Mesodermal cell (in vitro differentiated cells): Measurements from ENCODE around the gene SMPD2. TPM values are rescaled to one million over a fixed set of nuclear protein-coding genes. Genes with fewer than 3 reads are reported as not detected.
A peak's percentile ranks its signal among the peaks of the same experiment; 100 is the strongest.

Experiments
- H3K27ac ChIP-seq: 2 replicates; pipeline ENCODE4 v1.7.0; 2013; ENCODE audit warnings: mild to moderate bottlenecking, low read depth, low read length, moderate library complexity; ENCODE audit not compliant: severe bottlenecking
- H3K36me3 ChIP-seq: 2 replicates; pipeline ENCODE4 v1.7.1; 2013; ENCODE audit warnings: mild to moderate bottlenecking, low read length, moderate library complexity; ENCODE audit not compliant: control insufficient read depth, insufficient read depth
- H3K4me1 ChIP-seq: one replicate; pipeline ENCODE4 v1.7.1; 2013; ENCODE audit warnings: mild to moderate bottlenecking, low read length; ENCODE audit not compliant: insufficient read depth, control insufficient read depth, poor library complexity, severe bottlenecking
- H3K4me3 ChIP-seq: 2 replicates; pipeline ENCODE4 v1.7.0; 2013; ENCODE audit warnings: low read length, control low read depth, mild to moderate bottlenecking; ENCODE audit not compliant: insufficient read depth, poor library complexity, severe bottlenecking; ENCODE audit errors: extremely low read depth
- H3K9me3 ChIP-seq: 2 replicates; pipeline ENCODE4 v1.7.1; 2013; ENCODE audit warnings: mild to moderate bottlenecking, low read length, moderate library complexity; ENCODE audit not compliant: control insufficient read depth
- WGBS, 2 experiments: methylation state at CpG; one replicate each; pipeline ENCODE4 v1.1.5; 2013; ENCODE audit warnings: missing lambda C conversion rate in 2 of 2; ENCODE audit not compliant: insufficient coverage in 2 of 2; 5-methylcytosine and 5-hydroxymethylcytosine counted together
- polyA plus RNA-seq, 2 experiments: library from polyadenylated mRNA; stranded (reverse); fragments of 50-300 nt; gene quantifications; one replicate each; pipeline ENCODE4 v1.2.3, GENCODE V29; 2013

Gene SMPD2, protein sequence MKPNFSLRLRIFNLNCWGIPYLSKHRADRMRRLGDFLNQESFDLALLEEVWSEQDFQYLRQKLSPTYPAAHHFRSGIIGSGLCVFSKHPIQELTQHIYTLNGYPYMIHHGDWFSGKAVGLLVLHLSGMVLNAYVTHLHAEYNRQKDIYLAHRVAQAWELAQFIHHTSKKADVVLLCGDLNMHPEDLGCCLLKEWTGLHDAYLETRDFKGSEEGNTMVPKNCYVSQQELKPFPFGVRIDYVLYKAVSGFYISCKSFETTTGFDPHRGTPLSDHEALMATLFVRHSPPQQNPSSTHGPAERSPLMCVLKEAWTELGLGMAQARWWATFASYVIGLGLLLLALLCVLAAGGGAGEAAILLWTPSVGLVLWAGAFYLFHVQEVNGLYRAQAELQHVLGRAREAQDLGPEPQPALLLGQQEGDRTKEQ
- 6.5 TPM for polyA plus RNA-seq (2013, experiment 1 of 2)
- polyA plus RNA-seq (2013, experiment 2 of 2): 6.3 TPM

DNA sequence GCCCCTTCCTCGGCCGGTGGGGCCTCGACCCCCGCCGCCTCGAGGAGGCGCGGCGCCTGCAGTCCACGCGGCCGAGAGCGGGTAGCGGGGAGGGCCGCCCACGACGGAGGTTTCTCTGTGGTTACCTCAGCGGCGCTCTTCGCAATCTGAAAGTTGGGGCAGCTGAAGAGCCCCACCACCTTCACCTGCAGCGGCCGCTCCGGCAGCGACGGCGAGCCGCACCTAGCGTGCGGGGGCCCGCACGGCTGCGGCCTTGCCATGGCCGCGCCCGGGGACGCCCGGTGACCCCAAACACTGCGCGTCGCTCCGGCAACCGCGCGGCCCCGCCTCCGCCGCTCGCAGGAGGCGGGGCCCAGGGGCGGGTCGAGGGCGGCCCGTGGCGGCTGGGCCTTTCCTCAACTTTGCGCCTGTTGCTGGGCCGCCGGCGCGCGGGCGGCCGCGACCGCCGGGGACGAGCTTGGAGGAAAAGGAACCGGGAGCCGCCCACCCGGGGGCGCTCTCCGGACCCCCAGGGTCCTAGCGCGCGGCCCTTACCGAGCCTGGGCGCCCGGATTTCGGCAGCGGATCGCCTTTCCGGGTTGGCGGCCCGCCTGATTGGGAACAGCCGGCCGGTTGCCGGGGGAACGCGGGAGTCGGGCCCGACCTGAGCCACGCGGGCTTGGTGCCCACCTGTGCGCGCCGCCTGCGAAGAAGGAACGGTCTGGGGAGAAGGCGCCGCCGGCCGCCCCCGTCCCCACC is at the start of gene SMPD2, which contains the start of gene PPIL6:
Gene SMPD2, plus strand, starts transcription at position 394 of the 738 bp plus-strand sequence. CDS start 398 bp downstream, outside the sequence.
Gene PPIL6, minus strand, starts transcription at position 298 of the 738 bp plus-strand sequence. Its CDS starts 38 bp downstream, at position 260.
- Histone ChIP-seq H3K27ac (peak within 1 kb of the TSS; percentile 95), H3K36me3 (peaks cover 32% of the 10 kb centered on the region), H3K9me3 (no peaks in the 10 kb centered on the region), H3K4me1 (peaks cover 2% of the 10 kb centered on the region), H3K4me3 (peak within 1 kb of the TSS; percentile 83)
- WGBS, 2 experiments: 0% methylated on average over 76 to 85 of the region's 102 CpGs

DNA sequence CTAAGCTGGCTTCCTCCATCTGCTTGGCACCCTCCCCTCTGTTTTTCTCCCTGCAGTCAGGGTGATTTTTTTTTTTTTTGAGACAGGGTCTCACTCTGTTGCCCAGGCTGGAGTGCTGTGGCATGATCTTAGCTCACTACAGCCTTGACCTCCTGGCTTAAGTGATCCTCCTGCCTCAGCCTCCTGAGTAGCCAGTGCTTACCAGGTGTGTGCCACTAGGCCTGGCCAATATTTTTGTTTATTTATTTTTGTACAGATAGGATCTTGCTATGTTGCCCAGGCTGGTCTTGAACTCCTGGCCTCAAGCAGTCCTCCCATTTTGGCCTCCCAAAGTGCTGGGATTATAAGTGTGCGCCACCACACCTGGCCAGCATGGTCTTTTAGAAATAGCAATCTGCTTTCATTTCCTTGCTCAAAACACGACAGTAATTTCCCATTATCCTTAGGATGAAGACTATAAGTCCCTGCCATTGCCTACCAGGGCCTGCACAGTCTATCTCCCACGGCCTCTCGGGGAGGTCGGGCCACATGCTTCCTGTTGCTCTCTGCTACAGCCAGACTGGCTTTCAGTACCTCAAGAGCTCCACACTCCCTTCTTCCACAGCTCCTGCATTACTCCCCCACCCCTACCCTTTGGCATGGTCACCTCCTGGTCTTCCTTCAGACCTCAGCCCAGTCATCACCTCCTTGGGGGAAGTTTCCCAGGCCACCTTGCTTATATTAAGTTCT is 47.2 kb upstream of the SMPD2 start:
- no peaks in the 10 kb centered on the region for H3K36me3 ChIP-seq
- H3K4me3 ChIP-seq: no peak overlapping the region
- no peaks in the 10 kb centered on the region for H3K4me1 ChIP-seq
- H3K9me3 ChIP-seq: no peaks in the 10 kb centered on the region
- no peak overlapping the region for H3K27ac ChIP-seq
- WGBS, 2 experiments: 91 to 98% methylated on average over 5 of the region's 5 CpGs

DNA sequence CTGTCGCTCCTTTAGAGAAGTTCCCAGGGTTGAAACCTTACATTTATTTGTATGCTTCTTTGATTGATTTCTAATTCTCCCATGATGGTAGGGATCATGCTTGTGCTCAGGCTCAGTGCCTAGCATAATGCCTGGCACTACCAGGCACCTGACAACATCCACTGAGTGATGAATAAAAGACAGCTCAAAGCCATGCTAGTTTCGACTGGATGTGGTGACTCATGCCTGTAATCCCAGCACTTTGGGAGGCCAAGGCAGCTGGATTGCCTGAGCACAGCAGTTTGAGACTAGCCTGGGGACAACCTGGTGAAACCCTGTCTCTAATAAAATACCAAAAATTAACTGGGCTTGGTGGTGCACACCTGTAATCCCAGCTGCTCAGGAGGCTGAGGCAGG is 46.6 kb upstream of the SMPD2 start:
- no peaks in the 10 kb centered on the region for H3K36me3 ChIP-seq
- H3K4me1 ChIP-seq: no peaks in the 10 kb centered on the region
- no peak overlapping the region for H3K4me3 ChIP-seq
- 57 to 62% methylated on average over 1 of the region's 2 CpGs for WGBS, 2 experiments
- H3K27ac ChIP-seq: peak overlapping the region; percentile 10
- no peaks in the 10 kb centered on the region for H3K9me3 ChIP-seq

DNA sequence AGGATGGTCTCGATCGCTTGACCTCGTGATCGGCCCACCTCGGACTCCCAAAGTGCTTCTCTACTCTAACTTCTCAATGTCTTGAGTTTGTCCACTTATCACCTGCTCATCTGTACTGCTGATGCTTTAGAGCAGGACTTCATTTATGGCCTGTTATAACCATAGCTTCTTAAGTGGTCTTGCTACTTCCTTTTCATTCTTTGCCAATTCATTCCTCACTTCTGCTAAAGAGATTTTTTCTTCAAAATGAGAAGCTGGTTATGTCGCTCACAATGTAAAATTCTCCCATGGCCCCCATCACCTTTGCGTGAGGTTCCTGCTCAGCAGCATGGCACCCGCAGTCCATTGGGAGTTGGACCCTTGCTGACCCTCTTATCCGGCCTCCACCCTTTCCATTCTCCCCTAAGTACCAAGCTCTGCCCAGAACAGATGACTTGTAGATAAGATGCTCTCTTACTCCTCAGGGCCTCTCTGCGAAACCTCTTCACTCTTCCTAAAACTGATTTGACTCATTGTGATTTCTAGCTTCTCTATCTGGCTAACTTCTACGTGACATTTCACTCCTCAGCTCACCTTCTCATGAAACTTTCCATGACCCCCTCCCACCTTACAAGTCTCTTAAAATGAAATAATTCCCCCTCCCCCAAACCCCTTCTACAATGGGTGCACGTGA is 44.3 kb upstream of the SMPD2 start:
- H3K36me3 ChIP-seq: no peaks in the 10 kb centered on the region
- H3K4me3 ChIP-seq: no peak overlapping the region
- 87 to 96% methylated on average over 11 to 12 of the region's 12 CpGs for WGBS, 2 experiments
- H3K4me1 ChIP-seq: no peaks in the 10 kb centered on the region
- no peak overlapping the region for H3K27ac ChIP-seq
- H3K9me3 ChIP-seq: no peaks in the 10 kb centered on the region

DNA sequence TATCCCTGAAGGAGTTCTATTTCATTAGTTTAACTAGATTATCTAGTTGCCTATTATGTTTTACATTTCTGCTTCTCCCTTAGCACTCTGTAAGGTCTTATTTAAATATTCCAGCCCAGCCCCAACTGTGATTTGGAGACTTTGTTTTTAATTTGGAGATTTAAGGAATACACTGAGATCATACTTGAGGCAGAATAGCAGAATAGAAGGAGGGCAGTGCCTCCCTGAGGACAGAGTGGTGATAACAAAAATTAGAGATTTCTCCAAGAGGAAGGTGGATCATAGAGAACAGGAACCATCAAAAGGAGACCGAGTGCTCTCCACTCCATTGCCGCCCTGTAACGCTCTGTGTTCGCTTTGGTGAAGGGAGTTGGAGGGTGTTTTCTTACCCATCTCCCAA is 43.5 kb upstream of the SMPD2 start:
- 67 to 100% methylated on average over 1 of the region's 4 CpGs for WGBS, 2 experiments
- Histone ChIP-seq H3K36me3 (no peaks in the 10 kb centered on the region), H3K27ac (no peak overlapping the region), H3K4me3 (no peak overlapping the region), H3K9me3 (no peaks in the 10 kb centered on the region), H3K4me1 (no peaks in the 10 kb centered on the region)

DNA sequence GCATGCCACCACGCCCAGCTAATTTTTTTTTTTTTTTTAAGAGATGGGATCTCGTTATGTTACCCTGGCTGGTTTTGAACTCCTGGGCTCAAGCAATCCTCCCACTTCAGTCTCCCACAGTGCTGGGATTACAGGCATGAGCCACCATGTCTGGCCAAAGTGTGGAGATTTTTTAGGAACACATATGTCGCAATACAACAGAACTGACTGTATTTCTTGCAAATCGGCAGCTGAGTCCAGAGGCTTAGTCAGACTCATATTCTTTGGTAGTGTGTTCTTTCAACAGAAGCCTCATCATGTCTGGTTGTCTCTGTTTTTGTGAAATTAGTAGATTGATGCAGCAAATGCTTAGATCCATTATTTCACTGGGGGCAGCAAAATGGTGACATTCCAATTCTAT is 34.3 kb upstream of the SMPD2 start:
- Histone ChIP-seq H3K4me3 (no peak overlapping the region), H3K4me1 (no peaks in the 10 kb centered on the region), H3K27ac (no peak overlapping the region), H3K9me3 (no peaks in the 10 kb centered on the region), H3K36me3 (no peaks in the 10 kb centered on the region)
- 88 to 95% methylated on average over 2 to 3 of the region's 4 CpGs for WGBS, 2 experiments

DNA sequence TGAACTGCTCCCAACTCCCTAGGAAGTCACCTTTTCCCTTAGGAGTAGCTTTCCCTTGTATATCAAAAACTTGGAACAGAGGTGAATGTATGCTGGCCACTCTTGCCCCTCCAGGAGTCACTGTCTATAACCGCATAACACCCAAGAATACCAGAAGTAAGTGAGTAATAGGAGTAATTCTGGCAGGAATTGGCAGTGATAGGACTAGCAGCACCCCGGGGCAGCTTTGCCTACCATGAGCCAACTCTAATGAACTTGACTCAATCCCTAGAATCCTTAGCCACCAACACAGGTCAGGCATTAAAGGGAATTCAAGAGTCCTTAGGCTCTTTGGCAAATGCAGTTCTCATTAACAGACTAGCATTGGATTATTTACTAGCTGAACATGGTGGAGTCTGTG is 29.5 kb upstream of the SMPD2 start:
- H3K36me3 ChIP-seq: no peaks in the 10 kb centered on the region
- H3K27ac ChIP-seq: no peak overlapping the region
- 80% methylated on average over 1 of the region's 2 CpGs; no CpG with 5 or more reads in 1 of the 2 experiments for WGBS, 2 experiments
- no peaks in the 10 kb centered on the region for H3K4me1 ChIP-seq
- no peak overlapping the region for H3K4me3 ChIP-seq
- no peaks in the 10 kb centered on the region for H3K9me3 ChIP-seq

DNA sequence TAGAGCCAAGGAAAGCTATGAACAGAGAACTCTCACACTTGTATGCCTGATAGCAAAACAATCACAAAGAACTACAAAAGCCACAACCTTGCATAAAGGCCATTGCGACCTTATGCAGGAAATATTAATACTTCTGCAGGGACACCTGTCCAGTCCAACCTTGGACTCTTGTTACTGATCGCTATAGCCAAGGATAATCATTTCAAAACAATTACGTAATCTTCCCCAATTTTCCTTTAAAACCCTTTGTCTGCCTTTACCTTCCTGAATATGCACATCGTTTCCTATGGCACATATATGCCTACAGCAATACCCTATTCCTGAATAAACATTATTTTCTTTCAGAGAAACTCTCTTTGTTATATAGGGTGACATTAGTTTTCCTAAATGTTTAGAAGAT is 22.9 kb upstream of the SMPD2 start:
- no peaks in the 10 kb centered on the region for H3K4me1 ChIP-seq
- H3K4me3 ChIP-seq: no peak overlapping the region
- WGBS, 2 experiments: 91 to 94% methylated on average over 3 of the region's 4 CpGs
- H3K36me3 ChIP-seq: no peaks in the 10 kb centered on the region
- no peaks in the 10 kb centered on the region for H3K9me3 ChIP-seq
- H3K27ac ChIP-seq: no peak overlapping the region

DNA sequence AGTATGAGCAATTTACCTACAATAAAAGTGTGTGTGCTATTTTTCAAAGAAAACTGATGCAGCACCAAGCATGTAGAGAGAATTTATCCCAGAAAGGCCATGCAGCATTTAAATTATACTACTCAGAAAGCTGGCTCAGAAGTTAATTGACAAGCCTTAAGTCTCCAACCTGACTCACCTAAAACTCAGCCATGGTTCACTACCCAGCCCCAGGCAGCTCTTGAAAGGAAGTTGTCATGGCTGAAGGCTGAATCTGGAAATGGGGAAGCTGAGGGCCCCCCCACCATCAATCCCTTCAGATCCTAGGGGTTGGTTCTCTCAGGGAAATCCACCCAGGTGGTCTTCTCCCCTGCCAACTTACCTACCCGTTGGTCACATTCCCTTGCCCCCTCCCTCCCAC is 19.8 kb upstream of the SMPD2 start:
- H3K4me1 ChIP-seq: no peaks in the 10 kb centered on the region
- no peaks in the 10 kb centered on the region for H3K36me3 ChIP-seq
- no peak overlapping the region for H3K27ac ChIP-seq
- H3K9me3 ChIP-seq: no peaks in the 10 kb centered on the region
- 33 to 100% methylated on average over 1 of the region's 1 CpG for WGBS, 2 experiments
- no peak overlapping the region for H3K4me3 ChIP-seq

DNA sequence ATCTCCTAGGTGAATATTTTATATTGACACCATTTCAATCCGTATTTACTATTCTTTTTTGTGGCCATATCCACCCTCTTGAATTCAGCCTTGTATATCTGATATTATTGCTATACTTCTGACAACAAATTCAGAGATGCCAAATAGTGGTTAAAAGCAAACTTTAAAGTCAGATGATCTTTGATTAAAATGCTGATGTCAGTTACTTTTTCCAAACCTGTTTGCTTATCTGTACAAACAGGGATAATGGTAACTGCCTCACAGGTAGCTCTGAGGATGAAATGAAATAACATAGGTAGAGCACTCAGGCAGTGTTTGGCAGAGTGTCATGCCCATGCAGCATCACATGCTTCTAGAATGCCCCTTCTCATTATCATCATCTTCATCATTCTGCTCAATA is 19.3 kb upstream of the SMPD2 start:
- Histone ChIP-seq H3K4me3 (no peak overlapping the region), H3K9me3 (no peaks in the 10 kb centered on the region), H3K27ac (no peak overlapping the region), H3K36me3 (no peaks in the 10 kb centered on the region), H3K4me1 (no peaks in the 10 kb centered on the region)
- WGBS, 2 experiments: no CpG with 5 or more reads among the region's 1 CpG
